Suppressor macrophage treated with lipopolysaccharide for 4 hours (primary cell): ENCODE results near the gene DDX1.

Experiments used
- DNase-seq: peaks from one replicate; pipeline ENCODE4 v3.0.0-alpha.2; 2020

The DDX1 gene

GRCh38 chr2:15665067-15665942, 73.6 kb downstream of the DDX1 start:
- no peak for DNase-seq

- DNase-seq: no peak
Observed at GRCh38 chr2:15665943-15666460, 74.3 kb downstream of the DDX1 start.

GRCh38 chr2:15666861-15667808, 75.5 kb downstream of the DDX1 start:
- DNase-seq: no peak

GRCh38 chr2:15667809-15668556, 76.3 kb downstream of the DDX1 start:
- no peak for DNase-seq

GRCh38 chr2:15668611-15669305, 77.1 kb downstream of the DDX1 start:
- no peak for DNase-seq

- no peak for DNase-seq
Observed at GRCh38 chr2:15669375-15669910, 77.8 kb downstream of the DDX1 start.

- no peak for DNase-seq
Observed at GRCh38 chr2:15670469-15670868, 78.8 kb downstream of the DDX1 start.

- DNase-seq: no peak
Observed at GRCh38 chr2:15670981-15671380, 79.3 kb downstream of the DDX1 start.

GRCh38 chr2:15671409-15671808, 79.7 kb downstream of the DDX1 start:
- DNase-seq: no peak

- DNase-seq: no peak
Observed at GRCh38 chr2:15671842-15672815, 80.5 kb downstream of the DDX1 start.

- no peak for DNase-seq
Observed at GRCh38 chr2:15672961-15673918, 81.6 kb downstream of the DDX1 start.

GRCh38 chr2:15673919-15674636, 82.4 kb downstream of the DDX1 start:
- no peak for DNase-seq

- no peak for DNase-seq
Observed at GRCh38 chr2:15674637-15675455, 83.2 kb downstream of the DDX1 start.

GRCh38 chr2:15675456-15676195, 84.0 kb downstream of the DDX1 start:
- no peak for DNase-seq

- DNase-seq: no peak
Observed at GRCh38 chr2:15677141-15677843, 85.6 kb downstream of the DDX1 start.

- no peak for DNase-seq
Observed at GRCh38 chr2:15678346-15678745, 86.7 kb downstream of the DDX1 start.
